Prostate gland (tissue), 2 donors: ENCODE measurements around the gene INTS7.

Experiments used
- CTCF ChIP-seq, 4 experiments: fragments of 200-600 bp in 2 of 4; fragments of 450-650 bp in 2 of 4; sonication (generic) in 2 of 4; IDR thresholded peaks; 1 replicate in 3 of 4; 2 replicates in 1 of 4; pipeline ENCODE4 v1.5.1; 2016 to 2019; ENCODE audit warnings: antibody characterized with exemption in 4 of 4, mild to moderate bottlenecking in 2 of 4, moderate library complexity in 2 of 4
- POLR2A ChIP-seq: fragments of 450-650 bp; IDR thresholded peaks from one replicate; pipeline ENCODE4 v1.6.1; 2016; ENCODE audit warnings: antibody characterized with exemption, mild to moderate bottlenecking

DNA sequence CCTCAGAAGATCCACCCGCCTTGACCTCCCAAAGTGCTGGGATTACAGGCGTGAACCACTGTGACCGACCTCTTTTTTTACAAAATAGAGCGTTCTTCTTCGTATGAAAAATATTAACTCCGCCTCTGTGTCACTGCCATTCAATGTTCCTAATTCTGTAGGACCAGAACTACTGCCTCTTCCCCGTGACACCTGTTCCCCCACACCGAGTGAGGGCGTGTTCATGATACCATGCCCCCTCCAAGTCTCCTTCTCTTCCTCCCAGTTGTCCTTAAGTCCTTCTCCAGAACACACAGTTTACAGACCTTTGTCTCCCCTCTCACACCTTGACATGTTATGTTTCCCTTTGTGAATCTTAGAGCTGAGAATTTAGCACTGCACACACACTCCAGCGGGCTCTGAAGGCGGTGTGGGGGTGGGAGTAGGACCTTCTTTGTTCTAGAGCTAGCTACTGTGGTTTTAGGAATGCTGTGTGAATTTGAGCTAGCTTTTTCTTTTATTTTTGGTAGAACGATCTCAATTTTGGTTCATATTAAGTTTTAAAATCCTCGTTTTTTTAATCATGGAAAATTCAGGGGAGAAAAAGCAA lies 122.4 kb downstream of the INTS7 start:
- TF ChIP-seq CTCF (IDR thresholded peaks at IDR 0.05) (no peak), POLR2A (no peak)
